Retina (tissue), 1 donor: ENCODE results near the gene KCNMB4.
"Not testable (repeated sequence)": the region's sequence is repeated elsewhere in the genome, so short reads cannot be mapped to it uniquely, and the experiment has no call there.

Source experiments
- DNase-seq: peaks from one replicate; pipeline ENCODE4 v3.0.0-alpha.2; 2016

KCNMB4 gene

GRCh38 chr12:70379846-70380245, 13.8 kb downstream of the KCNMB4 start:
- no peak for DNase-seq

- no peak for DNase-seq
Measured at GRCh38 chr12:70383484-70383883, 17.4 kb downstream of the KCNMB4 start.

- no peak for DNase-seq
Measured at GRCh38 chr12:70383886-70384285, 17.8 kb downstream of the KCNMB4 start.

- DNase-seq: no peak
Measured at GRCh38 chr12:70386771-70387170, 20.7 kb downstream of the KCNMB4 start.

- DNase-seq: no peak
Measured at GRCh38 chr12:70389678-70390077, 23.6 kb downstream of the KCNMB4 start.

- not testable (repeated sequence) for DNase-seq
Measured at GRCh38 chr12:70392631-70393030, 26.5 kb downstream of the KCNMB4 start.

- no peak for DNase-seq
Measured at GRCh38 chr12:70393787-70394499, 27.9 kb downstream of the KCNMB4 start.

GRCh38 chr12:70398002-70398401, 31.9 kb downstream of the KCNMB4 start:
- no peak for DNase-seq

- DNase-seq: no peak
Measured at GRCh38 chr12:70398862-70399261, 32.8 kb downstream of the KCNMB4 start.

GRCh38 chr12:70399311-70399710, 33.2 kb downstream of the KCNMB4 start:
- no peak for DNase-seq

GRCh38 chr12:70400124-70400523, 34.0 kb downstream of the KCNMB4 start:
- no peak for DNase-seq

- no peak for DNase-seq
Measured at GRCh38 chr12:70402597-70402996, 36.5 kb downstream of the KCNMB4 start.

- DNase-seq: no peak
Measured at GRCh38 chr12:70403826-70404225, 37.7 kb downstream of the KCNMB4 start.

- DNase-seq: no peak
Measured at GRCh38 chr12:70408004-70408790, 42.1 kb downstream of the KCNMB4 start.

- DNase-seq: no peak
Measured at GRCh38 chr12:70415987-70416386, 49.9 kb downstream of the KCNMB4 start.

GRCh38 chr12:70417121-70417520, 51.0 kb downstream of the KCNMB4 start:
- no peak for DNase-seq

GRCh38 chr12:70418101-70418500, 52.0 kb downstream of the KCNMB4 start:
- DNase-seq: no peak

GRCh38 chr12:70422631-70423030, 56.5 kb downstream of the KCNMB4 start:
- no peak for DNase-seq

GRCh38 chr12:70426620-70427019, 60.5 kb downstream of the KCNMB4 start:
- DNase-seq: no peak

- no peak for DNase-seq
Measured at GRCh38 chr12:70427611-70428010, 61.5 kb downstream of the KCNMB4 start.

GRCh38 chr12:70430400-70430799, 64.3 kb downstream of the KCNMB4 start:
- no peak for DNase-seq

GRCh38 chr12:70436836-70437235, 70.7 kb downstream of the KCNMB4 start:
- no peak for DNase-seq

- no peak for DNase-seq
Measured at GRCh38 chr12:70443062-70443673, 77.1 kb downstream of the KCNMB4 start.

- DNase-seq: no peak
Measured at GRCh38 chr12:70444903-70445302, 78.8 kb downstream of the KCNMB4 start.
